HG03442 (cell line): Measurements from ENCODE around the gene PDK4.
"Not testable (repeated sequence)": the region's sequence is repeated elsewhere in the genome, so short reads cannot be mapped to it uniquely, and the experiment has no call there.

ENCODE experiments used
- ATAC-seq: cut with Tn5 transposase; IDR thresholded peaks from one replicate; pipeline ENCODE4 v1.9.1; 2021; ENCODE audit warnings: mild to moderate bottlenecking, moderate library complexity; ENCODE audit not compliant: unreplicated experiment

The PDK4 gene

DNA sequence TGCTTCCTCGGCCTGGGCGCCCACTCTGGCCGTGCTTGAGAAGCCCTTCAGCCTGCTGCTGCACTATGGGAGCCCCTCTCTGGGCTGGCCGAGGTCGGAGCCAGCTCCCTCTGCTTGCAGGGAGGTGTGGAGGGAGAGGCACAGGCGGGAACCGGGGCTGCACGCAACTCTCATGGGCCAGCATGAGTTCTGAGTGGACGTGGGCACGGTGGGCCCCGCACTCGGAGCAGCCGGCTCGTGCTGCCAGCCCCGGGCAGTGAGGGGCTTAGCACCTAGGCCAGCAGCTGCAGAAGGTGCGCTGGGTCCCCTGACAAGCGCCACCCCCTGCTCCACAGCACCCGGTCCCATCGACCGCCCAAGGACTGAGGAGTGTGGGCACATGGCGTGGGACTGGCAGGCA lies 9.0 kb upstream of the PDK4 start:
- no peak for ATAC-seq

DNA sequence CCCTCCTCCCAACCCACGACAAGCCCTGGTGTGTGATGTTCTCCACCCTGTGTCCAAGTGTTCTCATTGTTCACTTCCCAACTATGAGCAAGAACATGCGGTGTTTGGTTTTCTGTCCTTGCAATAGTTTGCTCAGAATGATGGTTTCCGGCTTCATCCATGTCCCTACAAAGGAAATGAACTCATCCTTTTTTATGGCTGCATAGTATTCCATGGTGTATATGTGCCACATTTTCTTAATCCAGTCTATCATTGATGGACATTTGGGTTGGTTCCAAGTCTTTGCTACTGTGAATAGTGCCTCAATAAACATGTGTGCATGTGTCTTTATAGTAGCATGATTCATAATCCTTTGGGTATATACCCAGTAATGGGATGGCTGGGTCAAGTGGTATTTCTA lies 8.5 kb upstream of the PDK4 start:
- ATAC-seq, result not testable (repeated sequence)

DNA sequence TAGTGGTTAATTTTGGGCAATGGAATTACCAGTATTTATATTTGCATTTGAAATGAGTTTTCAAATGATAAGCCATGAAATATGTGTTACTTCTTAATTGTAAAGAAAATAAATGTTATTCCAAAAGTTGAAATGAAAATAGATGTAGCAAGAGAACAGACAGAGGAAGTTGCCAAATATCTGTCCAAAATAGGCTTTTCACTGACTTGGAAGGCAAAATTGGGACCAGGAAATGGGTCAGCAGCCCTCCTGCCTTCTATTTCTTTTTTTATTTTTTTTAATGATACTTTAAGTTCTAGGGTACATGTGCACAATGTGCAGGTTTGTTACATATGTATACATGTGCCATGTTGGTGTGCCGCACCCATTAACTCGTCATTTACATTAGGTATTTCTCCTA lies 8.1 kb upstream of the PDK4 start:
- ATAC-seq, result not testable (repeated sequence)

DNA sequence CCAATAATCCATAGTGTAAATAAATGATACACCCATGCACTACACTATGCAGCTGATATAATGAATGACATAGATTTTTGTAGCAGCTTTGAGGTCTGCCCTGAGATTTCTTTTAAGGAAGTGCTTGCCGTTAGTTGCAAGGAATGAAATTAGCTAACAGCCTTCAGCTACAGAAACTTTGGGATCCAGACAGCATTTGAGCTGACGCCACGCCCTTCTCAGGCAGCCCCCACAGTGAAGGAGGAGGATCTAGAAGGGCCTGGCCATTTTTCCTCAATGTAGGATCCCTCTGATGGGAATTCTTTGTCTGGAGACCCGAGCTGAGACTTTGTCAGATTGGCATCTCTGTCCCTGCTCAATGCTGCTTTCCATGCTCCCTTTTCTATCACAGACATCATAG lies 6.1 kb upstream of the PDK4 start:
- no peak for ATAC-seq

DNA sequence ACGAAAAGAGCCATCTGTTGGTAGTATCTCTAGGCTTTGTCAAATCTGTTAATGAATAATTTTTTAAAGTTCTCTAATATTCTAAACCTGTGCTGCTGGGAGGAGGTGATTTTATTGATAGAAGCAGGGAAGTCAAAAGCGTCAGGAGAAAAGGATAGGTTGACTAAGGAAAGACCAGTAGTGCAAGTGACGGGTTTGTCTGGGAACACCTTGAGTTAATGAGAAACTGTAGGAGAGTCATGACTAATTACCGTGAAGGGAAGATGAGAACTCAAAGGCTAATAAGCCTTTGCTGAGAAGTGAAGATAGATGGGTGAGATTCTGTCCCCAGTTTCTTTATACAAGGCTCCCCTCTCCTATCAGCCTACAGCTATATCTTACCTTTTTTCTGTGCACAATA lies 5.0 kb upstream of the PDK4 start:
- ATAC-seq, result no peak

DNA sequence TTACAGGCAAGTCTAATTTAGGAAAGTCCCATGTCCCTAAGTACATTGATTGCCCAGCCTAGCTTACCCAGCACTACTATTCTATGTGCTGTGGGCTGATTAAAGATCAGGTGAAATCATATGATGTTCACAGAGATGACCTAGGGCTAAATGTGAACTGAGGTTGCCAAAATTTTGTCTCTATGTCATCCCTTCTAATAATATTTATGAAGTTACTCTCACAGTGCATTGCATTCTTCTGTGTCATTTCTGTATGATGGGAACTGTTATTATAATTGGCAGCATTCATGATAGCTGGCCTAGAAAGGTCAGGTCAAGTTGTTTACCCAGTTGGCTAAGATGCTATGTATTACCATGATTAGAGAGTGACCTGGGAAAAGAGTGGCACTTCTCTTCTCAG lies 2.8 kb upstream of the PDK4 start:
- no peak for ATAC-seq

DNA sequence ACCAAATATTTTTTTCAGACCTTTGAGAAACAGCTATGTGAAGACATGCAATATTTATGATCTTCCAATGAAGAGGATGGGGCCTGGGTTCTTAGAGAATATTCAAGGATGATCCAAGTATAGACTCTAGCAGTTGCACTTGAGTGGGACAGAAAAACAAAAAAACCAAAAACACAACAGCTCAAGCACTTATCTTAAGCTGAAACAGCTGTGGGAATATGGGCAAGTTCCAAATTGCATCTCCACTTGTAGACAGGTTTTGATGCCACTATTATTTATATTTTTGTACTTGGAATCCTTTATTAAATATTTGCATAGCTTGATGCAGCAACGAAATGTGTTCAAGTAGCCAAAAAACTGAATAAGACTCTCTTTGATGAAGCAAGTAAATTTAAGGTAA lies 2.2 kb upstream of the PDK4 start:
- no peak for ATAC-seq

DNA sequence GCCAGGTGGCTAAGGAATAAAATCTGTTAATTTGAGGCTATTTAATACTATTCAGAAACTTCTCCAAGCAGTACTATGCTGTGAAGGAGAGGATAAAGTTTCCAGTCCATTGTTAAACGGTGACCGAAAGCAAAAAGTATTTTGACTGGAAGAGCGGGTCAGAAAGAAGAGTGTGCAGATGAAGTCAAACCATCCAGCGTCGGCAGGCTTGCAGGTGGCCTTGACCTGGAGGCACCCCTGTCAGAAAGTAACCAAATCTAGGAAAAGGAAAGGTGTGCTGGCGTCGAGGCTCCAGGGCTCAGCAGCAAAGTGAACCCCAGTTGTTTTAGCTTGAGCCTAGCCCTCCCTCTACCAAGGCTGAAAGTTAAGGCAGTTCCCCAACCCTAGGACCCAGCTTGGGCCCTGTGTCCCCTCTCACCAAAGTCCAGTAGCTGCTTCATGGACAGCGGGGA lies 544 bp downstream of the PDK4 start:
- ATAC-seq, result no peak

DNA sequence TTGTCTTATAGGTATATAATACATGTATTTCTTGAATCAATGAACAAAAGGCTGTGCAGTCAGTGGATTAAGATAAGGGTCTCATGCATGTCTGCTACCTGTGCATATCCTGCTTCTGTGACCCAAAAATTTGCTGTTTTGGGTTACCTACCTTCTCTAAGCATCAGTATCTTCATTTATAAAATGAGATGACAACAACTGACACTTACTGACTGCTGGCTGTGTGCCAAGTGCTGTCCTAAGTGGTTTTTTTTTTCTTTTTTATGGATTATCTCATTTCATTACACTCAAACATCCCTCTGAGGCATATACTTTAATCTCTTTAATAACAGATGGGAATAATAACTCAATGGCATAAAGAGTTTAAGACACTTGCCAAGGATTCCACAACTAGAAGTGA lies 2.1 kb downstream of the PDK4 start:
- ATAC-seq, result no peak

DNA sequence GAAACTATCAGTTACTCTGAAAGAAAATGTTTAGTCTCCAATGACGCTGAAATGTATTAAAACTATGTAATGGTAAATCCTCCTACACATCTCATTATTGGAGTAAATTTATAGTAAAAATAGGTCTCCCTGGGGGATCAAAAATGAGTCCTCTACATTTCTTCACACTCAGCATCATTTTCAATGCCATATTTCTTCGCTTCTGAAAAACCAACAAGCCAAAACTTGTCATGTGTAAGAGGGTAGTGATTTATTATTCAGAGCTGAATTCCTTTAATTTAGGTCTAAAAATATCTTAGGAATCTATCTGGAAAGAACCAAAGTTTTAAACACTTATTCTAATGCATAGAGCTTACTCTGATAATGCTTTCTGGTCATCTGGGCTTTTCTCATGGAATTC lies 3.0 kb downstream of the PDK4 start:
- ATAC-seq, result no peak

DNA sequence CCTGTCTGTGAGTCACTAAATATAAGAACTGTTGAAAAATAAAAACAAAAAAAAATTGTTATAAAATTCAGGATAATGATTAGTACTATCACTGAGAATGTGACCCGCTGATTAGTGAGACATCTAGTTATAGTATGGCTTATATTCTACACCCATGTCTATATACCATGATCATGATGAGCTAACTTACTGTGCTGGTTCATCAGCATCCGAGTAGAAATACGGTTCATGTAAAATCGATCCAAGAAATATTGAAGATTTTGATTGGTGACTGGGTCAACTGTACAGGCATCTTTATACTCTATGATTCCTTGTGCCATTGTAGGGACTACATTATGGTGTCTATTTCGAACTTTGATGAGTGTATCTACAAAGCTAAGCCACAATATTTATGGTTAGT lies 3.7 kb downstream of the PDK4 start:
- ATAC-seq, result no peak

DNA sequence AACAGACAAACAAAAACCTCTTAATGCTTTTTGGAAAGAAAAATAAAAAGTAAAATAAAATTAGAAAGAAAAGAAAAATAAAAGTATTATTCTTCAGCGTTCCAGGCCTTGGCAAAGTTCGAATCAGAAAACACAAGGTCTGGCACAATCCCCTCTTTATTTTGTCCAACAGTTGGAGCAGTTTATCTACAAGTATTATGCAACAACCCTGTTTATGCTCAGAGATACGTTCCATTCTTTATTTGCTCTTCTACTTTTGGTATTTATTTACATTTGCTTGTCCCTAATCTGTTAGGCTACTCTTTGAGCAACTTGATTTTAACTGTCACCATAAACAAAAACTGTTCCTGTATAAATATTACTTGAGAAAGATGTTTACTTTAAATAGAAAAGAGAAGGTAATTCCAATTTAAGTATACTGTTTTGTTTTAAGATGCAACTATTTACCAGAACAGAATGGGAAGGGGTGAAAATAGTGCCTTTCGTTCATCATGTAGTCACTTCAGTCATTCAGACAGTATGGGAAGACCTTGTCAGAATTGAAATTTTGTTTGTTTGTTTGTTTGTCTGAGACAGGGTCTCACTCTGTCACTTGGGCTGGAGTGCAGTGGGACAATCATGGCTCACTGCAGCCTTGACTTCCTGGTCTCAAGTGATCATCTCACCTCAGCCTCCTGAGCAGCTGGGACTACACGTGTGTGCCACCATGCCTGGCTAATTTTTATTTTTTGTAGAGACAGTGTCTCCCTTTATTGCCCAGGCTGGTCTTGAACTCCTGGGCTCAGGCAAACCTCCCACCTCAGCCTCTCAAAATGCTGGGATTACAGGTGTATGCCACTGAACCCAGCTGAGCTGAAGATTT lies 5.7 kb downstream of the PDK4 start:
- no peak for ATAC-seq

DNA sequence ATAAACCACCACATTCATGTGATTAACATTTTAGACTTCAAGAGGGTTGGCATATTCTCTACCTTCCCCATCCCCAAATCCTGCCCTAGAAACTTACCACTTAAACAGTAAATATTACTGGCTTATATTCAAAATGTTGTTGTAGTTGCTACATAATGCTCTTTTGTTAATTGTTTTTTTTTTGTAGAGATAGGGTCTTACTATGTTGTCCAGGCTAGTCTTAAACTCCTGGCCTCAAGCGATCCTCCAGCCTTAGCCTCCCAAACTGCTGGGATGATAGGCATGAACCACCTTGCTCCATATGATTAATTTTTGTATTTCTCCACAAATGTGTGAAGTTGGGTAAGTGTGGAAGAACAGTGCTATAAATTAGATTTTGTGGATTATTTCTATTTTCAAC lies 6.5 kb downstream of the PDK4 start:
- no peak for ATAC-seq

DNA sequence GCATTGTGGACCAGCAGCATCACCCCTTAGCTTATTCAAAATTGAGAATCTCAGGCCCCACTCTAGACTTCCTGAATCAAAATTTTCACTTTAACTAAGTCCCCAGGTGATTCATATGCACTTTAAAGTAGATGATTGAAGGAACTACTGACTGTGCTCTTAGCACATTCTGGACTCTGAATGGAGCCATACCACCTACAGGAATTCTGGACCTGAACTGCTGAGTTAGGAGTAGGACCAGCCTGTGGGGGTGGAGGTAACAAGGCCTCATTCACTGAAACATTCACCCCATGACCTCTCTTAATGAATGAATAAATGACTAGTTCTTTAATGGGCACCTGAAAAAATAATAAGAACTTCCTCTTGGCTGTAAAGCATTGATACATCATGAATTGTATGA lies 7.3 kb downstream of the PDK4 start:
- ATAC-seq, result no peak

DNA sequence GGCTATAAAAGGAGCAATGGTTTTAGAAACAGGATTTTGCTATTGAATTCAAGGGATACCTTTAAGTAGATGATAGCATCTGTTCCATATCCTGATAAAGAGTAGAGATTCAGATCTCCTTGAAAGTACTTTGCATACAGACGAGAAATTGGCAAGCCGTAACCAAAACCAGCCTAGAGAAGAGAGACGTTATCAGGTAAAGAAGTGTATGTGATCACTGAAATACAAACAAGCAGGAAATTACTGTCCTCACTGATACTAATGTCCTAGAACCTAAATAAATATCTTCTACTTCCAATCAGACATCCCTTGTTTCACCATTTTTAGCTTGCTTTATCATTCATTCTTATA lies 9.4 kb downstream of the PDK4 start:
- ATAC-seq, result no peak

DNA sequence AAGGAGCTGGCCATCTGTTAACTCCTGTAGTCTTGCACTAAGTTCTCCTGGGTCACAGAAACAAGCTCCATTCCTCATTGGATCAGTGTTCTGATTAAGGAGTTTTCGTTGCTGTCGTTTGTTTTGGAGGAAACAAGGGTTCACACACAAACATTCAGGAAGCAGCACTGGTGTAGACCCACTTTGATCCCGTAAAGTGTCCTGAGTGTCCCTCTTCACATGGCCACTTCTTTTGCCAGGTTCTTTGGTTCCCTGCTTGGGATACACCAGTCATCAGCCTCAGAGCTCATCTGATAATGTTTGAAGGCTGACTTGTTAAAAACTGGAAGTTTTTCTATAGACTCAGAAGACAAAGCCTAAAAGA lies 10.9 kb downstream of the PDK4 start:
- no peak for ATAC-seq

DNA sequence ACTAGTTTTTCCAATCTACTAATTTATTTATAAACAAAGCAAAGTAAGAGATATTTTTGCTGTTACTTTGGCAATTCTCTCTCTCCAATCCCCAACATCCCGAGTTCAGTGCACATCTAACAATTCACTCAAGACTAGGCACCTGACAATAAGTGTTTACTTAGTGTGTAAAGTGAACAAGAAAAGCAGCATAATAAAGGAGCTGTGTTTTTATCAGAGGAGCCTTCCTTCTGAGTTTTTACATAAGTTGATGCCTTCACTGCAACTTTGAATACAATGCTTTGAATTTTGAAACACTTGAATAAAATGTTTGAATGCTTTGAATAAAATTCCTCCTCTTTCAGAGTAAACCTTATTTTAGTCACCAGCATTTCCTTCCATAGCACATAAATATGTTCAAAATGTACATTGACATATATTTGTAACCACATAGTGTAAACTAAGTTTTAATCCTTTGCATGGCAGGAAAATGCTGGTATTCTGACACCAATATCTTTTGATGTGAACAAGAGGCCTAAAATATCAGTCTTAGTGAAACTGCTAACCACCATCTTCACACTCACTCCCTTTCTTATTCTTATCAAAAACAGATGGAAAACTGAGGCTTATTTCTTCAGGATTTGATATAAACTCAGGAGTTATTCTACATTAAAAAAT lies 11.4 kb downstream of the PDK4 start:
- no peak for ATAC-seq

DNA sequence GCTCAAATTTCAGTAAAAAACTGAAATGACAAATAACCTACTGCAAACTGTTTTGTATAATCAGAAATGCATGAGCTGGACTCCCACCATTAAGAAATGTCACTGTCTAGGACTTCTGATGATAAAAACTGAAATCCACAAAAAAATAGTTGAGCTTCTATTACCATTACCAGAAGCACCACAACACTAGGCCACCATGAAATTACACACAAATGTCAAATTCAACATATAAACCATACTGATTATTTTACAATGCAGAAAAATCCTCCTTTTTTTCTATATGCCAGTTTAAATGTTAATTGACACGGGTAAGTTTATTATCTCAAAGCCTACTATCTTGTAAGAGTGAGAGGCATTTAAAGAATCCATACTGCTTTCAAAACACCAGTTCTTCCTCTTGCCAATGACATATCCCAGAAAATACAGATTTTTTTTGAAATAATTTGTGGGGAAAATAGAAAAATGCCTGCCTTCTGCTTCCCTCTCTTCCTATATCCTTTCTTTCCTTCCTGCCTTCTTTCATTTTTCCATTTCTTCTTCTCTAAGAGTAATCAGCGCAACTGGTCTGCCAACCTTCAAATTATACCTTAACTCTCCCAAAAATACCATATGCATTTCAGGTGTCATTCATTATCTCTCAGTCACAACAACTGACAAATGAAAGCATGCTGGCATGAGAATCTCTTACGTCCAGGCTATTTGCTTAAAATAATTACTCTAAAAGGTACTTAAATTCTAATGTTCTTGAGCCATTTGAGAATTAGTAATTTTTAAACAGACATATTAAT lies 12.3 kb downstream of the PDK4 start:
- no peak for ATAC-seq

DNA sequence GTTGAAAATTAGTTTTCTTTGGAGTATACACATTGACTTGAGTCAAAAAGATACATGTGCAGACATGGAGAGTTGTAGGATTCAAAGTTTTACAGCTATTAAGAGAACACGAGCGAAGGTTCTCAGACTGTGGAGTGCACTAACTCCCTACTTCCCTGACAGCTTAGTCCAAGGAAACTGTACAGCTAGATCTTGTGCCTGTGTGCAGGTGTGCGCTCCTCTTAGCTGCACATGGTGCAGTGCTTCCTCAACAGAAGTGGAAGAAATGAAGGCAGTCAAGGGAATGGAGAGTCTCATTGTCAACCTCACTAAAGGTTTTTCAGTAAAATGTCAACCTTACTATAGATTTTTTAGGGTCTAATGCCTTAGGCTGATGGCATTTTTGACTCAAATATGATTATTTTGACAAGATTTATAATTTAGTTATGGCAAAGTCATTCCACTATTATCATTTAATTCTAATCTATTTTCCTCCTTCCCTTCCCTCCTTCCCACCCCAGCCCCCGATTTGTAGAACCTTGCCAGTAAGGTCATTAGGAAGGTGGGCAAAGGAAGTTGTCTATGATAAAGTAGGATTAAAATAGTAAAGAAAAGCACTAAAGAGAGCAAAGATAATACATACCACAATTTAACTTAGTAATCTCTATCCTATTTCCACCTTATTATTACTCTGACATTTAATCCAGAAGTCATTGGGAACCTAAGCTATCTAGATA lies 13.6 kb downstream of the PDK4 start:
- ATAC-seq, result no peak

DNA sequence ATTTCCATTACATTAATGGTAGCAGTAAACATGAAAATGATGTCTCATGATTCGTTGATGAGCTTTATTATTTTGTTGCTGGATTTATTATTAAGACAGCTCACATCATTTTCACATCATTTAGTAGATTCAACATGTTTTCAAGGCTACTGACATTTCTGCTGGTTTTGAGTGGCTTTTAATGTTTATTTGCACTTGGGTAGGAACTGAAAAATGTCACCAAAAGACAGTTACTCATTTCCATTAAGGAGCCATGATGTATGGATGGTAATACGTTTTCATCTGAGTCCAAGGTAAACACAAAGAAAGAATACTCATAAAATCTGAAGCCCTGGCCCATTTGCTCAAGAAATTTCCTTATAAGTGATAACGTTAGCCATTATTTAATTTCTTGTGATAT lies 14.8 kb downstream of the PDK4 start:
- no peak for ATAC-seq

DNA sequence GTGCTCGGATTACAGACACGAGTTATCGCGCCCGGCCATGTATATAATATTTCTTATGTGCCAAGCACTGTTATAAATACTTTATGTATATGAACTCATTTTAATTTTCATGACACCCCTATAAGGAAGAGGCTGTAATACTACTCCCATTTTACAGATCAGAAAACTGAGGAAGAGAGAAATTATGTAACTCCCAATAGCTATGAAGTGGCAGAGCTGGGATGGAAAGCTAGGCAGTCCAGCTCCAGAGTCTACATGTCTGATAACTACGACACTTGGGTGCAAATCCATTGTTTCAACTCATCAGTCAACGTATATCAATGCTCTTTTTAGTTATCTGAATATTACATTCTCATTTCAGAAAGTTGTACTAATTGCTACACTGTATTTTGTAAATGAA lies 17.0 kb downstream of the PDK4 start:
- no peak for ATAC-seq
